Measurements from ENCODE around the gene NOSIP. TPM values are rescaled to one million over a fixed set of nuclear protein-coding genes. Genes with fewer than 3 reads are reported as not detected.
A peak's percentile ranks its signal among the peaks of the same experiment; 100 is the strongest.

The NOSIP gene
- total RNA-seq, 2 experiments from 2014 or later: 35.1 to 74.7 TPM

- Histone ChIP-seq H3K4me2 (ENCODE audit: low read length) (peak overlapping the region; percentile 75), H3K36me3 (ENCODE audit: insufficient read depth, low read length) (no peaks in the 10 kb centered on the region), H3K27ac (ENCODE audit: low read depth, low read length, poor library complexity, severe bottlenecking) (no peak overlapping the region), H2AFZ (ENCODE audit: low read length) (peak overlapping the region; percentile 79), H3K9me2 (ENCODE audit: insufficient read depth, low read length) (no peaks in the 10 kb centered on the region), H4K20me1 (ENCODE audit: insufficient read depth, low read length) (no peaks in the 10 kb centered on the region), H3K9me3 (ENCODE audit: low read length) (no peaks in the 10 kb centered on the region), H3K79me2 (ENCODE audit: insufficient read depth, low read depth, low read length) (no peaks in the 10 kb centered on the region), H3K4me3 (ENCODE audit: low read depth, low read length, poor library complexity, severe bottlenecking) (peak overlapping the region; percentile 73), H3K4me1 (ENCODE audit: insufficient read depth, low read length, poor library complexity, severe bottlenecking) (peaks cover 21% of the 10 kb centered on the region)
- CTCF ChIA-PET (ENCODE audit: unreplicated experiment): interaction anchor here (0.6 kb wide), 1 partner anchor 164 kb away, joined by 3 read pairs; the partner anchor contains the start of gene PRMT1
- POLR2A ChIA-PET: interaction anchor here (1.0 kb wide), 1 partner anchor 127 kb away, joined by 4 read pairs; the partner anchor contains the start of gene RRAS
- DNase-seq (ENCODE audit: low spot score): peak; percentile 59
- no peak for TF ChIP-seq CTCF (conservative IDR thresholded peaks at IDR 0.05; ENCODE audit: low read length)
- intact Hi-C loops (cut with micrococcal nuclease; ENCODE audit: unreplicated experiment): no loop called here
- TSS peak; percentile 69 for BruUV-seq (replicated peaks)
Measured at GRCh38 chr19:49512970-49513745, 67.2 kb downstream of the NOSIP start.

GRCh38 chr19:49507803-49508494, 72.4 kb downstream of the NOSIP start:
- H3K9me3 ChIP-seq (ENCODE audit: low read length): no peaks in the 10 kb centered on the region
- TF ChIP-seq CTCF (conservative IDR thresholded peaks at IDR 0.05; ENCODE audit: low read length) (no peak), EZH2phosphoT487 (IDR thresholded peaks at IDR 0.05; ENCODE audit: borderline replicate concordance, low read depth, low read length) (no peak)
- no peak overlapping the region for H3K27ac ChIP-seq (ENCODE audit: low read depth, low read length, poor library complexity, severe bottlenecking)
- no peak overlapping the region for H3K4me3 ChIP-seq (ENCODE audit: low read depth, low read length, poor library complexity, severe bottlenecking)
- CTCF ChIA-PET (ENCODE audit: unreplicated experiment): interaction anchor here (0.6 kb wide), 1 partner anchor 905 kb away, joined by 3 read pairs; no protein-coding TSS in a partner anchor
- H3K36me3 ChIP-seq (ENCODE audit: insufficient read depth, low read length): no peaks in the 10 kb centered on the region
- H2AFZ ChIP-seq (ENCODE audit: low read length): no peak overlapping the region
- H3K4me1 ChIP-seq (ENCODE audit: insufficient read depth, low read length, poor library complexity, severe bottlenecking): peaks cover 11% of the 10 kb centered on the region
- no peak overlapping the region for H3K4me2 ChIP-seq (ENCODE audit: low read length)
- intact Hi-C loops (cut with micrococcal nuclease; ENCODE audit: unreplicated experiment): loop anchor here (5.0 kb wide), 2 partner anchors 54 to 169 kb away; partner anchors contain the start of gene PRMT1
- H4K20me1 ChIP-seq (ENCODE audit: insufficient read depth, low read length): no peaks in the 10 kb centered on the region
- POLR2A ChIA-PET: no interaction called here
- H3K9me2 ChIP-seq (ENCODE audit: insufficient read depth, low read length): no peaks in the 10 kb centered on the region
- DNase-seq (ENCODE audit: low spot score): no peak
- no peaks in the 10 kb centered on the region for H3K79me2 ChIP-seq (ENCODE audit: insufficient read depth, low read depth, low read length)
- BruUV-seq (replicated peaks): no TSS peak
